CD4-positive, alpha-beta T cell (primary cell): ENCODE measurements around the gene TCF15. TPM values are rescaled to one million over a fixed set of nuclear protein-coding genes. Genes with fewer than 3 reads are reported as not detected.

Experiments
- ATAC-seq: fragments of 200-7000 bp; cut with Tn5 transposase; one replicate; pipeline ENCODE4 v1.10.0; 2022; ENCODE audit warnings: mild to moderate bottlenecking; ENCODE audit not compliant: poor library complexity
- CTCF ChIA-PET: fragments of 350-600 bp; sonication (Branson Sonifier 250); formaldehyde crosslinking; loops from one replicate; lab custom pipeline; 2021; ENCODE audit warnings: antibody characterized with exemption, inconsistent platforms; lab: Charles Lee
- POLR2A ChIA-PET: fragments of 350-600 bp; sonication (Branson Sonifier 250); formaldehyde crosslinking; loops from one replicate; lab custom pipeline; 2021; ENCODE audit warnings: antibody characterized with exemption, inconsistent platforms; lab: Charles Lee
- DNase-seq, 14 experiments: peaks; one replicate each; pipeline ENCODE4 v3.0.0-alpha.2; 2013 to 2020; ENCODE audit warnings: mixed read lengths in 2 of 14
- H3K27ac ChIP-seq, 2 donors: one replicate each; pipeline versions ENCODE4 v1.5.1 to v1.7.0; 2013; ENCODE audit warnings: low read length in 2 of 2, low read depth in 1 of 2, mild to moderate bottlenecking in 1 of 2
- H3K27me3 ChIP-seq, 2 experiments: 1 replicate in 1 of 2; 2 replicates in 1 of 2; pipeline versions ENCODE4 v1.6.1 to v1.7.0; 2013; ENCODE audit warnings: low read length in 2 of 2, control low read depth in 1 of 2, mild to moderate bottlenecking in 1 of 2, moderate library complexity in 1 of 2; ENCODE audit not compliant: insufficient read depth in 2 of 2, control insufficient read depth in 1 of 2
- H3K36me3 ChIP-seq: one replicate; pipeline ENCODE4 v1.6.1; 2013; ENCODE audit warnings: low read length, control low read depth; ENCODE audit not compliant: insufficient read depth
- H3K4me1 ChIP-seq: one replicate; pipeline ENCODE4 v1.6.1; 2013; ENCODE audit warnings: low read length, control low read depth; ENCODE audit not compliant: insufficient read depth
- H3K4me3 ChIP-seq: one replicate; pipeline ENCODE4 v1.5.1; 2013; ENCODE audit warnings: mild to moderate bottlenecking, low read length, moderate library complexity
- H3K9me3 ChIP-seq, 2 experiments: 1 replicate in 1 of 2; 2 replicates in 1 of 2; pipeline versions ENCODE4 v1.6.1 to v1.7.0; 2013; ENCODE audit warnings: low read length in 2 of 2, mild to moderate bottlenecking in 2 of 2, control low read depth in 1 of 2, moderate library complexity in 1 of 2; ENCODE audit not compliant: control insufficient read depth in 1 of 2, insufficient read depth in 1 of 2
- H3K27ac Mint-ChIP-seq: one replicate; pipeline ENCODE4 v1.8.0; 2020; ENCODE audit warnings: mixed read lengths
- H3K27me3 Mint-ChIP-seq: one replicate; pipeline ENCODE4 v1.8.0; 2021; ENCODE audit warnings: mixed read lengths
- H3K36me3 Mint-ChIP-seq: one replicate; pipeline ENCODE4 v1.8.0; 2021; ENCODE audit warnings: low read depth, mixed read lengths
- H3K4me1 Mint-ChIP-seq: one replicate; pipeline ENCODE4 v1.8.0; 2021; ENCODE audit warnings: low read depth, mixed read lengths
- H3K4me3 Mint-ChIP-seq: one replicate; pipeline ENCODE4 v1.8.0; 2020; ENCODE audit warnings: mild to moderate bottlenecking, mixed read lengths
- H3K9me3 Mint-ChIP-seq: one replicate; pipeline ENCODE4 v1.8.0; 2020; ENCODE audit warnings: mixed read lengths
- CTCF ChIP-seq: fragments of 200-600 bp; IDR thresholded peaks from one replicate; pipeline ENCODE4 v1.8.0; 2022; ENCODE audit warnings: antibody characterized with exemption, mild to moderate bottlenecking
- intact Hi-C, 2 experiments: fragments of 100-400 bp; cut with DNase I in 1 of 2; cut with micrococcal nuclease in 1 of 2; formaldehyde crosslinking; loops; one replicate each; pipeline versions ENCODE4 v1.15.1 to v1.9.0; 2023 to 2025; cut with DNase I, micrococcal nuclease
- total RNA-seq, 174 experiments: library from RNA in 2 of 174; stranded (reverse) in 2 of 174; gene quantifications; one replicate each; pipeline ENCODE4 v1.2.3 and lab custom pipeline; 2021 to 2026

TCF15 gene
- total RNA-seq, 2 experiments from 2014 or later: not detected

- peaks cover 45% of the 10 kb centered on the region for H3K27me3 Mint-ChIP-seq
- Histone ChIP-seq H3K4me3 (no peak overlapping the region), H3K36me3 (no peaks in the 10 kb centered on the region), H3K27ac (no peak overlapping the region), H3K27me3 (peaks cover 0 to 7% of the 10 kb centered on the region in 2 experiments), H3K9me3 (no peaks in the 10 kb centered on the region), H3K4me1 (no peaks in the 10 kb centered on the region)
- ATAC-seq: no peak
- no peak overlapping the region for H3K27ac Mint-ChIP-seq
- no peak for TF ChIP-seq CTCF
- no peak overlapping the region for H3K4me3 Mint-ChIP-seq
- ChIA-PET POLR2A (no interaction called here), CTCF (no interaction called here)
- DNase-seq: no peak
- no peaks in the 10 kb centered on the region for H3K36me3 Mint-ChIP-seq
- intact Hi-C loops: no loop called here
- H3K4me1 Mint-ChIP-seq: no peaks in the 10 kb centered on the region
- H3K9me3 Mint-ChIP-seq: no peaks in the 10 kb centered on the region
Measured at GRCh38 chr20:588932-589672, 21.0 kb downstream of the TCF15 start.

- H3K4me1 ChIP-seq: no peaks in the 10 kb centered on the region
- no peaks in the 10 kb centered on the region for H3K36me3 Mint-ChIP-seq
- intact Hi-C loops: no loop called here
- no peak for ATAC-seq
- H3K27ac ChIP-seq: no peak overlapping the region
- no peak for TF ChIP-seq CTCF
- H3K27me3 Mint-ChIP-seq: peaks cover 44% of the 10 kb centered on the region
- H3K4me3 Mint-ChIP-seq: no peak overlapping the region
- no peak overlapping the region for H3K27ac Mint-ChIP-seq
- ChIA-PET POLR2A (no interaction called here), CTCF (no interaction called here)
- no peak overlapping the region for H3K4me3 ChIP-seq
- H3K9me3 Mint-ChIP-seq: no peaks in the 10 kb centered on the region
- H3K27me3 ChIP-seq: peaks cover 0 to 7% of the 10 kb centered on the region in 2 experiments
- no peaks in the 10 kb centered on the region for H3K9me3 ChIP-seq
- DNase-seq: no peak
- no peaks in the 10 kb centered on the region for H3K36me3 ChIP-seq
- no peaks in the 10 kb centered on the region for H3K4me1 Mint-ChIP-seq
Measured at GRCh38 chr20:588476-588875, 21.6 kb downstream of the TCF15 start.

GRCh38 chr20:584971-585301 lies 25.2 kb downstream of the TCF15 start:
- Mint-ChIP-seq H3K9me3 (no peaks in the 10 kb centered on the region), H3K27me3 (peaks cover 25% of the 10 kb centered on the region), H3K27ac (no peak overlapping the region), H3K4me1 (no peaks in the 10 kb centered on the region), H3K36me3 (no peaks in the 10 kb centered on the region), H3K4me3 (no peak overlapping the region)
- Histone ChIP-seq H3K27me3 (peaks cover 15 to 20% of the 10 kb centered on the region in 2 experiments), H3K36me3 (no peaks in the 10 kb centered on the region), H3K27ac (no peak overlapping the region), H3K9me3 (no peaks in the 10 kb centered on the region), H3K4me1 (no peaks in the 10 kb centered on the region), H3K4me3 (no peak overlapping the region)
- ATAC-seq: no peak
- no peak for TF ChIP-seq CTCF
- POLR2A ChIA-PET: no interaction called here
- DNase-seq: no peak
- intact Hi-C loops: no loop called here
- CTCF ChIA-PET: no interaction called here
